HG03060 (cell line): ENCODE results near the gene TYW1B.
A peak's percentile ranks its signal among the peaks of the same experiment; 100 is the strongest.
"Not testable (repeated sequence)": the region's sequence is repeated elsewhere in the genome, so short reads cannot be mapped to it uniquely, and the experiment has no call there.

Experiments used
- ATAC-seq: cut with Tn5 transposase; IDR thresholded peaks from one replicate; pipeline ENCODE4 v1.9.1; 2021; ENCODE audit warnings: low read depth, moderate number of reproducible peaks; ENCODE audit not compliant: unreplicated experiment

TYW1B gene

GRCh38 chr7:72827839-72828591 lies at the start of gene TYW1B:
Gene TYW1B, minus strand, starts transcription at chr7:72828200. Its CDS starts 125 bp downstream, at chr7:72828075.
- ATAC-seq: peak; percentile 68

GRCh38 chr7:72867591-72867990 lies 39.6 kb upstream of the TYW1B start:
- not testable (repeated sequence) for ATAC-seq

GRCh38 chr7:72858846-72859400 lies 30.9 kb upstream of the TYW1B start:
- not testable (repeated sequence) for ATAC-seq

- not testable (repeated sequence) for ATAC-seq
These were observed 29.9 kb upstream of the TYW1B start for GRCh38 chr7:72857925-72858324.

GRCh38 chr7:72855261-72855660 lies 27.3 kb upstream of the TYW1B start:
- not testable (repeated sequence) for ATAC-seq

- ATAC-seq: not testable (repeated sequence)
These were observed 24.9 kb upstream of the TYW1B start for GRCh38 chr7:72852937-72853336.

- not testable (repeated sequence) for ATAC-seq
These were observed 22.7 kb upstream of the TYW1B start for GRCh38 chr7:72850746-72851145.

GRCh38 chr7:72844146-72844545 lies 16.1 kb upstream of the TYW1B start:
- not testable (repeated sequence) for ATAC-seq

GRCh38 chr7:72843166-72843565 lies 15.2 kb upstream of the TYW1B start:
- ATAC-seq: not testable (repeated sequence)

GRCh38 chr7:72840966-72841511 lies 13.0 kb upstream of the TYW1B start:
- not testable (repeated sequence) for ATAC-seq

- ATAC-seq: not testable (repeated sequence)
These were observed 10.3 kb upstream of the TYW1B start for GRCh38 chr7:72838315-72838714.

- not testable (repeated sequence) for ATAC-seq
These were observed 9.3 kb upstream of the TYW1B start for GRCh38 chr7:72837291-72837690.

GRCh38 chr7:72830567-72830966 lies 2.6 kb upstream of the TYW1B start:
- ATAC-seq: not testable (repeated sequence)

- ATAC-seq: peak; percentile 21
These were observed 1.8 kb upstream of the TYW1B start for GRCh38 chr7:72829687-72830354.

GRCh38 chr7:72829291-72829686 lies 1.3 kb upstream of the TYW1B start:
- ATAC-seq: peak; percentile 37

GRCh38 chr7:72823765-72824732 lies 4.0 kb downstream of the TYW1B start:
- ATAC-seq: not testable (repeated sequence)

GRCh38 chr7:72822497-72822896 lies 5.5 kb downstream of the TYW1B start:
- not testable (repeated sequence) for ATAC-seq

GRCh38 chr7:72818663-72819361 lies 9.2 kb downstream of the TYW1B start:
- ATAC-seq: not testable (repeated sequence)

- not testable (repeated sequence) for ATAC-seq
These were observed 10.3 kb downstream of the TYW1B start for GRCh38 chr7:72817661-72818060.
